Measurements from ENCODE around the gene ASZ1. TPM values are rescaled to one million over a fixed set of nuclear protein-coding genes. Genes with fewer than 3 reads are reported as not detected.

The ASZ1 gene
- total RNA-seq, 1 experiment from 2014 or later: not detected

DNA sequence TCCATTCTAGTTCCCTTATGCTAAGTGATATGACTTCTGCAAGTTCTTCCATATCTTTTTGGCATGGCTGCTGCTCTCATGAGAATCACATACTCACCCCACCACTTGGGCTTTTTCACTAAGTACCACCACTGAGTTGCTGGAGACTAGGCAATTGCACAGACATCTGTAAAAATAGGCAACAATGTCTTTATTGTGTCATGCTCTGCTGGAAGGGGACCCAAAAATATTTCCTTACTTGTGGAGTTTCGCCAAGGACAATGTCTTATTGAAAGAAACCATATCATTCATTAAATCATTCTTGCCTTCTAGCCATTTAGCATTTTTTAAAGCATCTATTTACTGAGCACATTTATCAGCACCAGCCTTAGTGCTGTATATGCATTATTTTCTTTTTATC, 17.4 kb upstream of the ASZ1 start:
- H3K79me1 ChIP-seq (ENCODE audit: insufficient read depth, low read depth, low read length, poor library complexity, severe bottlenecking): no peaks in the 10 kb centered on the region
- H3K27ac ChIP-seq (ENCODE audit: insufficient read length, low read depth, low read length): no peak overlapping the region
- no peak for DNase-seq
- no peaks in the 10 kb centered on the region for H3K4me1 Mint-ChIP-seq
- no peak overlapping the region for H4K5ac ChIP-seq (ENCODE audit: insufficient read length, low read depth, low read length)
- H3K9ac ChIP-seq (ENCODE audit: extremely low read depth, insufficient read length, low read length): no peak overlapping the region
- H3K56ac ChIP-seq (ENCODE audit: insufficient read length, low read depth, low read length): no peak overlapping the region
- no peak overlapping the region for H3K23ac ChIP-seq (ENCODE audit: insufficient read length, low read depth, low read length)
- no peak overlapping the region for H3K27ac Mint-ChIP-seq
- no peak overlapping the region for H3K4me3 Mint-ChIP-seq
- no peak overlapping the region for H2BK20ac ChIP-seq (ENCODE audit: low read depth, low read length, poor library complexity, severe bottlenecking)
- no peaks in the 10 kb centered on the region for H4K20me1 ChIP-seq (ENCODE audit: control insufficient read depth, insufficient read depth, insufficient read length)
- H2BK5ac ChIP-seq (ENCODE audit: insufficient read length, low read length): no peak overlapping the region
- no peak overlapping the region for H3T11ph ChIP-seq (ENCODE audit: low read length)
- H3K4ac ChIP-seq (ENCODE audit: low read depth, low read length): no peak overlapping the region
- H3K23me2 ChIP-seq (ENCODE audit: insufficient read length, low read depth, low read length, poor library complexity, severe bottlenecking): no peaks in the 10 kb centered on the region
- H3K14ac ChIP-seq (ENCODE audit: insufficient read depth, low read length): no peak overlapping the region
- no peak overlapping the region for H2AFZ ChIP-seq (ENCODE audit: low read length)
- no peaks in the 10 kb centered on the region for H3K79me2 ChIP-seq (ENCODE audit: insufficient read depth, low read length)
- no peak overlapping the region for H2BK15ac ChIP-seq (ENCODE audit: low read depth, low read length)
- H3K9me3 Mint-ChIP-seq: peaks cover 5% of the 10 kb centered on the region in 2 experiments; a peak in 4 of 5 replicates
- WGBS (ENCODE audit: extremely low coverage, insufficient read length, low lambda C conversion rate): no CpG with 5 or more reads among the region's 1 CpG
- no peak overlapping the region for H2AK5ac ChIP-seq (ENCODE audit: insufficient read length, low read length)
- H2BK12ac ChIP-seq (ENCODE audit: insufficient read length, low read depth, low read length): no peak overlapping the region
- no peak overlapping the region for H4K8ac ChIP-seq (replicated peaks; ENCODE audit: insufficient read length, low read depth, low read length)
- no peaks in the 10 kb centered on the region for H3K27me3 ChIP-seq (ENCODE audit: insufficient read depth, low read length)
- H3K36me3 Mint-ChIP-seq (ENCODE audit: insufficient read depth in 1 of 3, low read depth in 3 of 3): peaks cover 0 to 5% (median 3%) of the 10 kb centered on the region in 3 experiments; a peak in 5 of 7 replicates
- no peak overlapping the region for H4K91ac ChIP-seq (ENCODE audit: insufficient read length, low read depth, low read length)
- H3K4me1 ChIP-seq (ENCODE audit: insufficient read depth, low read length): no peaks in the 10 kb centered on the region
- H3K18ac ChIP-seq (ENCODE audit: insufficient read length, low read depth, low read length): no peak overlapping the region
- H3K27me3 Mint-ChIP-seq (ENCODE audit: low read depth): no peaks in the 10 kb centered on the region
- no peaks in the 10 kb centered on the region for H3K9me3 ChIP-seq (ENCODE audit: control insufficient read depth, low read depth, low read length)
- no peak overlapping the region for H3K4me2 ChIP-seq (ENCODE audit: insufficient read depth, insufficient read length, low read length)
- no peak overlapping the region for H2BK120ac ChIP-seq (ENCODE audit: low read depth, low read length, poor library complexity, severe bottlenecking)
- TF ChIP-seq, protein P1, sequence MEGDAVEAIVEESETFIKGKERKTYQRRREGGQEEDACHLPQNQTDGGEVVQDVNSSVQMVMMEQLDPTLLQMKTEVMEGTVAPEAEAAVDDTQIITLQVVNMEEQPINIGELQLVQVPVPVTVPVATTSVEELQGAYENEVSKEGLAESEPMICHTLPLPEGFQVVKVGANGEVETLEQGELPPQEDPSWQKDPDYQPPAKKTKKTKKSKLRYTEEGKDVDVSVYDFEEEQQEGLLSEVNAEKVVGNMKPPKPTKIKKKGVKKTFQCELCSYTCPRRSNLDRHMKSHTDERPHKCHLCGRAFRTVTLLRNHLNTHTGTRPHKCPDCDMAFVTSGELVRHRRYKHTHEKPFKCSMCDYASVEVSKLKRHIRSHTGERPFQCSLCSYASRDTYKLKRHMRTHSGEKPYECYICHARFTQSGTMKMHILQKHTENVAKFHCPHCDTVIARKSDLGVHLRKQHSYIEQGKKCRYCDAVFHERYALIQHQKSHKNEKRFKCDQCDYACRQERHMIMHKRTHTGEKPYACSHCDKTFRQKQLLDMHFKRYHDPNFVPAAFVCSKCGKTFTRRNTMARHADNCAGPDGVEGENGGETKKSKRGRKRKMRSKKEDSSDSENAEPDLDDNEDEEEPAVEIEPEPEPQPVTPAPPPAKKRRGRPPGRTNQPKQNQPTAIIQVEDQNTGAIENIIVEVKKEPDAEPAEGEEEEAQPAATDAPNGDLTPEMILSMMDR (conservative IDR thresholded peaks at IDR 0.05): no peak
